Measurements from ENCODE around the gene MYO1B.
"Not testable (repeated sequence)": the region's sequence is repeated elsewhere in the genome, so short reads cannot be mapped to it uniquely, and the experiment has no call there.

The MYO1B gene

DNA sequence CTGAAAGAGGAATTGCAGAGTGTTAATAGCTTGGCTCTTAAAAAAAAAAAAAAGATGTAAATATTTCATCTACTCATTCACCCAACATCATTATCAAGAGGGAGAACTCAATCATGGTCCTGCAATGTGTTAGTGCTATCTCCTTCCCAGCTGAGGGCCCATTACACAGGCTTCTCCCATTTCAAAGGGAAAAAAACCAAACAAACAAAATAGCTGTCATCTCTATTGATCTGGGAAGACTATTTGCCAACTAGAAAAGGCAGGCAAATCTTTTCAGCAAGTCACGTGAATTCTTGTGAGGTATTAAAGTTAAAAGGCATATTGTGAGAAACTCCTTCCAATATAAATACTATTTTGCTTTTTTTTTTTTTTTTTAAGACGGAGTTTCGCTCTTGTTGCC, 194.3 kb downstream of the MYO1B start:
- H3K4me3 ChIP-seq (ENCODE audit: low read depth, low read length): no peak overlapping the region
- no peak for DNase-seq (ENCODE audit: low read depth)
- TF ChIP-seq, protein P1, sequence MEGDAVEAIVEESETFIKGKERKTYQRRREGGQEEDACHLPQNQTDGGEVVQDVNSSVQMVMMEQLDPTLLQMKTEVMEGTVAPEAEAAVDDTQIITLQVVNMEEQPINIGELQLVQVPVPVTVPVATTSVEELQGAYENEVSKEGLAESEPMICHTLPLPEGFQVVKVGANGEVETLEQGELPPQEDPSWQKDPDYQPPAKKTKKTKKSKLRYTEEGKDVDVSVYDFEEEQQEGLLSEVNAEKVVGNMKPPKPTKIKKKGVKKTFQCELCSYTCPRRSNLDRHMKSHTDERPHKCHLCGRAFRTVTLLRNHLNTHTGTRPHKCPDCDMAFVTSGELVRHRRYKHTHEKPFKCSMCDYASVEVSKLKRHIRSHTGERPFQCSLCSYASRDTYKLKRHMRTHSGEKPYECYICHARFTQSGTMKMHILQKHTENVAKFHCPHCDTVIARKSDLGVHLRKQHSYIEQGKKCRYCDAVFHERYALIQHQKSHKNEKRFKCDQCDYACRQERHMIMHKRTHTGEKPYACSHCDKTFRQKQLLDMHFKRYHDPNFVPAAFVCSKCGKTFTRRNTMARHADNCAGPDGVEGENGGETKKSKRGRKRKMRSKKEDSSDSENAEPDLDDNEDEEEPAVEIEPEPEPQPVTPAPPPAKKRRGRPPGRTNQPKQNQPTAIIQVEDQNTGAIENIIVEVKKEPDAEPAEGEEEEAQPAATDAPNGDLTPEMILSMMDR (IDR thresholded peaks at IDR 0.05; ENCODE audit: control insufficient read depth, extremely low read depth, insufficient read depth): no peak

DNA sequence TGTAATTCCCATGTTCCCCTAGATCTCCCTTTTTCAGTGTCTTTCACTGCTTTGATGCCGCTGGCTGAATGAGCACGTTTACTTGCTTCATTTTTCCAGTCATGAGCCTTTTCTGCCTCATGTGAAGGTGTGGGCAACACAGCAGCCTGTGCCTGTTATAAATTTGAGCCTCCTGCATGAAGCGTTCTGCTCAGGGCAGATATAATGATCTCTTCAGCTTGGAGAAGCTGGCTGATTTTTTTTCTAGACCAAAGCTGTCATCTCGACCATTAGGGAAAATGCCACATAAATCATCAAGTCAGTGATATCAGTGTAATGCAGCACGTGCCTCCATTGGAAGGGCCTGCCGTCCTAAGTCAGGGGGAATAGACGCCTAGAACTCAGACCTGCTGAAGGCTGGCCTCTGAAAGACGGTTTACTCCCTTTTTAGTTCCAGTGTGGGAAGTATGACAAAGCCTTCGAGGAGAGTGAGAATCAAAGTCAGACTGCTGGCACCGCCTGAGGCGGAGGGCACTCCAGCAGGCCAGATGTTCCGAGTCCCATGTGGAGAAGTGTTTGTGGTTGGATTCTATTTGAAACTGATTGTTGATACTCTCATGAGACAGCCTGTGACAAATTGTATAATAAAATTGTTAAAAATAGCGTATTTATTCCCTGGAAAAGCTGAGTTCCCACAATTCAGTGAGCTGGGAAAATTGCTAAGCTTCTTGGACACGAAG, 196.5 kb downstream of the MYO1B start:
- no peak for DNase-seq (ENCODE audit: low read depth)
- no peak overlapping the region for H3K4me3 ChIP-seq (ENCODE audit: low read depth, low read length)
- TF ChIP-seq, protein P1 (IDR thresholded peaks at IDR 0.05; ENCODE audit: control insufficient read depth, extremely low read depth, insufficient read depth): no peak

DNA sequence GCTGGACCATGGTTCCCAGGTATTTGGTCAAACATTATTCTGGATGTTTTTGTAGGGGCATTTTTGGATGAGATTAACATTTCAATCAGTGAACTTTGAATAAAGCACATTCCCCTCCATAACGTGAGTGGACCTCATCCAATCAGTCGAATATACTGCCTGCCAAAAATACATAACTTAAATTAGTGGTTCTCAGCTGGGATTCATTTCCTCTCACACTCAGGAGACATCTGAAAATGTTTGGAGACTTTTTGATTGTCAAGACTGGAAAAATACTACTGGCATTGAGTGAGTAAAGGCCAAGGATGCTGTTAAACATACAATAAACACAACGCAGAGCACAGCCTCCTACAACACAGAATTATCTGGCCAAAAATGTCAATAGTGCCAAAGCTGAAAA, 198.2 kb downstream of the MYO1B start:
- H3K4me3 ChIP-seq (ENCODE audit: low read depth, low read length): no peak overlapping the region
- no peak for DNase-seq (ENCODE audit: low read depth)
- TF ChIP-seq, protein P1 (IDR thresholded peaks at IDR 0.05; ENCODE audit: control insufficient read depth, extremely low read depth, insufficient read depth): no peak

DNA sequence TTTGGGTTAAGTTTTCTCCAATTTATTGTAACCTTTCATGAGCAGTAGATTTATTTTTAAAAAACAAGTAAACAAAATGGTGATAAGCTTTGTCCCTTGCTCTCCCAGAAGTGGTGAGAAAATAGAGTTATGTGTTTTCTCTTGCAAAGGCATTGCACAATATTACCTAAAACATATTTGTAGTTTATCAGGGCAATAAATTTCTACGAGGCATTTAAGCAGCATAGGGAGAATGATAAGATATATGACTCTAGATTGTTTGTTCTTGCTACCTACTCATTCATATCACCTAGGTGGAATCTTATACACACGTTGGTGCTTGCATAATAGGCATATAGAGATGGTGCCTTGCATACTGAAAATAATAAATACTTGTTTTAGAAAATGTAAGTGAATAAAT, 201.7 kb downstream of the MYO1B start:
- no peak overlapping the region for H3K4me3 ChIP-seq (ENCODE audit: low read depth, low read length)
- TF ChIP-seq, protein P1 (IDR thresholded peaks at IDR 0.05; ENCODE audit: control insufficient read depth, extremely low read depth, insufficient read depth): no peak
- peak; percentile 52 for DNase-seq (ENCODE audit: low read depth)

DNA sequence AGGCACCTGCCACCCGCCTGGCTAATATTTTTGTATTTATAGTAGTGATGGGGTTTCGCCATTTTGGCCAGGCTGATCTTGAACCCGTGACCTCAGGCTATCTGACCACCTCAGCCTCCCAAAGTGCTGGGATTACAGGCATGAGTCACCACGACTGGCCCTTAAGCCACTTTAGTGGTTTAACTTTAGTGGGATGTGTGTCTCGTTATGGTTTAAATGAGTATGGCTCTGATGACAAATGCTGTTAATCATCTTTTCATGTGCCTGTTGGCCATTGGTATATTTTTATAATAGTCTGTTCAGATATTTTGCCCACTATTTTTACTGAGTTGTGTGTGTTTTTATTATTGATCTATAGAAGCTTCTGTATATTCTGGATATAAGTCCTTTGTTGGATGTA, 205.9 kb downstream of the MYO1B start:
- TF ChIP-seq, protein P1 (IDR thresholded peaks at IDR 0.05; ENCODE audit: control insufficient read depth, extremely low read depth, insufficient read depth): no peak
- no peak overlapping the region for H3K4me3 ChIP-seq (ENCODE audit: low read depth, low read length)
- no peak for DNase-seq (ENCODE audit: low read depth)

DNA sequence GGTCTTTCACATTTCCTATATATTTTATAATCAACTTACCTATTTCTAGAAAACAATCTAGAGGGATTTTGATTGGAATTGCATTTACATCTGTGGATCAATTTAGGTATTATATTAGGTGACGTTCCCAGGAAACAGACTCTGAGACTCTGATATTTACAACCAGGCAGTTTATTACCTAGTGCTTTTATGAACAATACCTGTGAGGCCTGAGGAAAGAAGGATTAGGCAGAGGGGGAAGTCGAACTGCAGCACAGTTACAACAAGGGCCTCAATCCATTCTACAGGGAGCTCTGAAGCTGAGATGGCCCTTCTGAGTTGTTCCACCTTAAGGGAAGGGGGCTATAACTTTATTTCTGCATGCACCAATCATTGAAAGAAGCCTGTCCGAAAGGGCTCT, 206.9 kb downstream of the MYO1B start:
- TF ChIP-seq, protein P1 (IDR thresholded peaks at IDR 0.05; ENCODE audit: control insufficient read depth, extremely low read depth, insufficient read depth): no peak
- DNase-seq (ENCODE audit: low read depth): no peak
- no peak overlapping the region for H3K4me3 ChIP-seq (ENCODE audit: low read depth, low read length)

DNA sequence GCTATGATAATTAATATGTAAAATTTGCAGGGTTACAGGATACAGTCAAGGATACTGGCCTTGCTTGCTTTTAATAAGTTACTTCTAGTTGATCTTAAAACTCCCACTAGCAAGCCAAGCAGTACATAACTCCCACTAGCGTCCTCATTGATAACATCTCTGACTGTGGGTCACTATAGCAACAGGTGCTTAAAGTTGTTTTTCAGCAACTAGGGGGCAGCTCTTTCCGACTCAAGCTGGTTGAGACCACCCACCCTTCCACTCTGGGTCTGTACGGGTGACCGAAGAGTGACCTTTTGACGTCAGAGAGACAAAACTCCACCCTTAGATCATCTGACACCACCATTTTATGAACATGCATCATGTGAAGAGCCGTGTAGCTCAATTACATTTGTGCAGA, 208.6 kb downstream of the MYO1B start:
- TF ChIP-seq, protein P1 (IDR thresholded peaks at IDR 0.05; ENCODE audit: control insufficient read depth, extremely low read depth, insufficient read depth): no peak

DNA sequence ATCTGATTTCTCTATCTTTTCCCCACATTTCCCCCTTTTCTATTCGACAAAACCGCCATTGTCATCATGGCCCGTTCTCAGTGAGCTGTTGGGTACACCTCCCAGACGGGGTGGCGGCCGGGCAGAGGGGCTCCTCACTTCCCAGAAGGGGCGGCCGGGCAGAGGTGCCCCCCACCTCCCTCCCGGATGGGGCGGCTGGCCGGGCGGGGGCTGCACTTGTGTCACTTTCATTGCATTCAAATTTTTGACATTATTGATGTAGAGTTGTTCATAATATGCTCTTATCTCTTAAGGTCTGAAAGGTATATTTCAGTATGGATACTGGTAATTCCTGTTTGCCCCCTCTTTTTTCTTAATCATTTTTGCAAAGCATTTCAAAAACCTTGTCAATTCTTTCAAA, 211.3 kb downstream of the MYO1B start:
- DNase-seq (ENCODE audit: low read depth); H3K4me3 ChIP-seq (ENCODE audit: low read depth, low read length): not testable (repeated sequence)

More for the DNA sequence above, 208.6 kb downstream of the MYO1B start:
- H3K4me3 ChIP-seq (ENCODE audit: low read depth, low read length): no peak overlapping the region
- no peak for DNase-seq (ENCODE audit: low read depth)
